Measurements from ENCODE around the gene HOGA1.
A peak's percentile ranks its signal among the peaks of the same experiment; 100 is the strongest.

Gene HOGA1

GRCh38 chr10:97580421-97581367, 3.5 kb upstream of the HOGA1 start:
- DNase-seq (ENCODE audit: low spot score): no peak

GRCh38 chr10:97582169-97582568, 2.0 kb upstream of the HOGA1 start:
- no peak for DNase-seq (ENCODE audit: low spot score)

- DNase-seq (ENCODE audit: low spot score): no peak
Observed at GRCh38 chr10:97583476-97583875, 713 bp upstream of the HOGA1 start.

GRCh38 chr10:97584798-97585438, 729 bp downstream of the HOGA1 start:
- DNase-seq (ENCODE audit: low spot score): no peak

GRCh38 chr10:97585439-97585811, 1.2 kb downstream of the HOGA1 start:
- DNase-seq (ENCODE audit: low spot score): no peak

GRCh38 chr10:97587183-97587582, 3.0 kb downstream of the HOGA1 start:
- no peak for DNase-seq (ENCODE audit: low spot score)

- DNase-seq (ENCODE audit: low spot score): no peak
Observed at GRCh38 chr10:97589479-97589878, 5.3 kb downstream of the HOGA1 start, which contains the start of gene C10orf62. Gene C10orf62, plus strand, starts transcription at chr10:97589721. Its CDS starts 177 bp downstream, at chr10:97589898.

GRCh38 chr10:97590082-97590747, 6.0 kb downstream of the HOGA1 start:
- peak; percentile 15 for DNase-seq (ENCODE audit: low spot score)

- no peak for DNase-seq (ENCODE audit: low spot score)
Observed at GRCh38 chr10:97590748-97591495, 6.7 kb downstream of the HOGA1 start.

- DNase-seq (ENCODE audit: low spot score): no peak
Observed at GRCh38 chr10:97593421-97593820, 9.2 kb downstream of the HOGA1 start.

GRCh38 chr10:97596101-97597082, 12.2 kb downstream of the HOGA1 start:
- no peak for DNase-seq (ENCODE audit: low spot score)

GRCh38 chr10:97597778-97598177, 13.6 kb downstream of the HOGA1 start:
- DNase-seq (ENCODE audit: low spot score): no peak

GRCh38 chr10:97598407-97599271, 14.4 kb downstream of the HOGA1 start:
- no peak for DNase-seq (ENCODE audit: low spot score)

GRCh38 chr10:97599272-97599619, 15.1 kb downstream of the HOGA1 start:
- DNase-seq (ENCODE audit: low spot score): no peak

GRCh38 chr10:97600616-97601015, 16.4 kb downstream of the HOGA1 start:
- no peak for DNase-seq (ENCODE audit: low spot score)

GRCh38 chr10:97601268-97602215, 17.4 kb downstream of the HOGA1 start:
- DNase-seq (ENCODE audit: low spot score): no peak

GRCh38 chr10:97607095-97607636, 23.0 kb downstream of the HOGA1 start:
- DNase-seq (ENCODE audit: low spot score): no peak

GRCh38 chr10:97608991-97609561, 24.9 kb downstream of the HOGA1 start:
- DNase-seq (ENCODE audit: low spot score): no peak
